GM19468 (cell line): ENCODE measurements around the gene SCARF2.
"Not testable (repeated sequence)": the region's sequence is repeated elsewhere in the genome, so short reads cannot be mapped to it uniquely, and the experiment has no call there.

Experiments
- ATAC-seq: cut with Tn5 transposase; IDR thresholded peaks from one replicate; pipeline ENCODE4 v1.9.1; 2021; ENCODE audit warnings: mild to moderate bottlenecking, moderate library complexity, moderate number of reproducible peaks; ENCODE audit not compliant: unreplicated experiment; ENCODE audit errors: extremely low read depth

The SCARF2 gene

GRCh38 chr22:20437613-20438426 lies at the start of gene SCARF2:
SCARF2 (minus strand) TSS chr22:20437825; CDS start chr22:20437754, 71 bp downstream.
- ATAC-seq: no peak

GRCh38 chr22:20486229-20486628 lies 48.6 kb upstream of the SCARF2 start:
- ATAC-seq: no peak

- no peak for ATAC-seq
These were observed 47.5 kb upstream of the SCARF2 start for GRCh38 chr22:20484948-20485683.

- ATAC-seq: no peak
These were observed 46.1 kb upstream of the SCARF2 start for GRCh38 chr22:20483771-20484170.

GRCh38 chr22:20483143-20483506 lies 45.5 kb upstream of the SCARF2 start:
- ATAC-seq: not testable (repeated sequence)

- ATAC-seq: no peak
These were observed 42.1 kb upstream of the SCARF2 start for GRCh38 chr22:20479612-20480196.

GRCh38 chr22:20478059-20478458 lies 40.4 kb upstream of the SCARF2 start:
- not testable (repeated sequence) for ATAC-seq

- not testable (repeated sequence) for ATAC-seq
These were observed 37.9 kb upstream of the SCARF2 start for GRCh38 chr22:20475569-20475968.

- no peak for ATAC-seq
These were observed 37.5 kb upstream of the SCARF2 start for GRCh38 chr22:20475115-20475436.

- no peak for ATAC-seq
These were observed 35.2 kb upstream of the SCARF2 start for GRCh38 chr22:20472629-20473442.

GRCh38 chr22:20471126-20471833 lies 33.7 kb upstream of the SCARF2 start:
- no peak for ATAC-seq

- not testable (repeated sequence) for ATAC-seq
These were observed 32.9 kb upstream of the SCARF2 start for GRCh38 chr22:20470525-20470924.

- ATAC-seq: no peak
These were observed 31.7 kb upstream of the SCARF2 start for GRCh38 chr22:20469110-20469868.

- ATAC-seq: no peak
These were observed 29.2 kb upstream of the SCARF2 start for GRCh38 chr22:20466659-20467379.

GRCh38 chr22:20465759-20466077 lies 28.1 kb upstream of the SCARF2 start:
- no peak for ATAC-seq

- no peak for ATAC-seq
These were observed 27.5 kb upstream of the SCARF2 start for GRCh38 chr22:20464912-20465758.

GRCh38 chr22:20464096-20464614 lies 26.5 kb upstream of the SCARF2 start:
- no peak for ATAC-seq
